Measurements from ENCODE around the gene ARHGAP25.

The ARHGAP25 gene

GRCh38 chr2:68837164-68837860 lies 102.7 kb downstream of the ARHGAP25 start:
- no peak for DNase-seq

- DNase-seq, result no peak
These were observed 103.3 kb downstream of the ARHGAP25 start for GRCh38 chr2:68837861-68838341.

GRCh38 chr2:68838641-68839040 lies 104.0 kb downstream of the ARHGAP25 start:
- DNase-seq, result no peak

- no peak for DNase-seq
These were observed 104.7 kb downstream of the ARHGAP25 start for GRCh38 chr2:68839260-68839833.

GRCh38 chr2:68845043-68845442 lies 110.4 kb downstream of the ARHGAP25 start:
- DNase-seq, result no peak

GRCh38 chr2:68846091-68846490 lies 111.5 kb downstream of the ARHGAP25 start:
- DNase-seq, result no peak

GRCh38 chr2:68847751-68848150 lies 113.1 kb downstream of the ARHGAP25 start:
- DNase-seq, result no peak

- no peak for DNase-seq
These were observed 115.0 kb downstream of the ARHGAP25 start for GRCh38 chr2:68849579-68850030.

GRCh38 chr2:68850524-68850923 lies 115.9 kb downstream of the ARHGAP25 start:
- no peak for DNase-seq

GRCh38 chr2:68853035-68853434 lies 118.4 kb downstream of the ARHGAP25 start:
- DNase-seq, result no peak

GRCh38 chr2:68853915-68854314 lies 119.3 kb downstream of the ARHGAP25 start:
- no peak for DNase-seq

- no peak for DNase-seq
These were observed 119.9 kb downstream of the ARHGAP25 start for GRCh38 chr2:68854476-68854875.

GRCh38 chr2:68855550-68855949 lies 120.9 kb downstream of the ARHGAP25 start:
- no peak for DNase-seq

GRCh38 chr2:68857202-68857845 lies 122.7 kb downstream of the ARHGAP25 start:
- DNase-seq, result no peak

- no peak for DNase-seq
These were observed 123.3 kb downstream of the ARHGAP25 start for GRCh38 chr2:68857855-68858456.

- DNase-seq, result no peak
These were observed 125.5 kb downstream of the ARHGAP25 start for GRCh38 chr2:68860111-68860510.

GRCh38 chr2:68861330-68861729 lies 126.7 kb downstream of the ARHGAP25 start:
- DNase-seq, result no peak

GRCh38 chr2:68862889-68863288 lies 128.3 kb downstream of the ARHGAP25 start:
- no peak for DNase-seq

GRCh38 chr2:68863996-68864395 lies 129.4 kb downstream of the ARHGAP25 start:
- no peak for DNase-seq

GRCh38 chr2:68865108-68865507 lies 130.5 kb downstream of the ARHGAP25 start:
- DNase-seq, result no peak

GRCh38 chr2:68870215-68870614 lies 135.6 kb downstream of the ARHGAP25 start:
- DNase-seq, result no peak

- DNase-seq, result no peak
These were observed 136.7 kb downstream of the ARHGAP25 start, which contains the start of gene BMP10 for GRCh38 chr2:68871159-68871764. Gene BMP10 (minus strand): TSS chr2:68871397. CDS start chr2:68871358, 39 bp downstream.

All from kidney glomerular epithelial cell (primary cell).